ENCODE data around the gene TTI1. TPM values are rescaled to one million over a fixed set of nuclear protein-coding genes. Genes with fewer than 3 reads are reported as not detected.

Gene TTI1
- total RNA-seq, 1 donor from 2014 or later = 51.9 TPM

GRCh38 chr20:37944456-37944981 lies 88.7 kb downstream of the TTI1 start:
- Mint-ChIP-seq H3K27me3 (no peaks in the 10 kb centered on the region), H3K4me1 (ENCODE audit: low read depth) (peaks cover 12% of the 10 kb centered on the region), H3K4me3 (ENCODE audit: low read depth) (no peak overlapping the region), H3K36me3 (ENCODE audit: insufficient read depth) (no peaks in the 10 kb centered on the region), H3K9me3 (ENCODE audit: low read depth) (peaks cover 11% of the 10 kb centered on the region), H3K27ac (no peak overlapping the region)
- no peak for DNase-seq (ENCODE audit: low spot score, unreplicated experiment)
- TF ChIP-seq CTCF (IDR thresholded peaks at IDR 0.05; ENCODE audit: unreplicated experiment) = no peak

GRCh38 chr20:37943501-37944455 lies 89.5 kb downstream of the TTI1 start:
- peak; percentile 11 for TF ChIP-seq CTCF (IDR thresholded peaks at IDR 0.05; ENCODE audit: unreplicated experiment)
- H3K27ac Mint-ChIP-seq = no peak overlapping the region
- H3K36me3 Mint-ChIP-seq (ENCODE audit: insufficient read depth) = no peaks in the 10 kb centered on the region
- peaks cover 11% of the 10 kb centered on the region for H3K9me3 Mint-ChIP-seq (ENCODE audit: low read depth)
- H3K27me3 Mint-ChIP-seq = no peaks in the 10 kb centered on the region
- peaks cover 12% of the 10 kb centered on the region for H3K4me1 Mint-ChIP-seq (ENCODE audit: low read depth)
- no peak for DNase-seq (ENCODE audit: low spot score, unreplicated experiment)
- H3K4me3 Mint-ChIP-seq (ENCODE audit: low read depth) = no peak overlapping the region

- H3K9me3 Mint-ChIP-seq (ENCODE audit: low read depth) = peaks cover 11% of the 10 kb centered on the region
- no peak overlapping the region for H3K27ac Mint-ChIP-seq
- H3K4me1 Mint-ChIP-seq (ENCODE audit: low read depth) = peaks cover 12% of the 10 kb centered on the region
- H3K36me3 Mint-ChIP-seq (ENCODE audit: insufficient read depth) = no peaks in the 10 kb centered on the region
- no peak overlapping the region for H3K4me3 Mint-ChIP-seq (ENCODE audit: low read depth)
- DNase-seq (ENCODE audit: low spot score, unreplicated experiment) = no peak
- TF ChIP-seq CTCF (IDR thresholded peaks at IDR 0.05; ENCODE audit: unreplicated experiment) = no peak
- no peaks in the 10 kb centered on the region for H3K27me3 Mint-ChIP-seq
Measured at GRCh38 chr20:37943033-37943432, 90.2 kb downstream of the TTI1 start.

- peaks cover 12% of the 10 kb centered on the region for H3K4me1 Mint-ChIP-seq (ENCODE audit: low read depth)
- DNase-seq (ENCODE audit: low spot score, unreplicated experiment) = no peak
- H3K27ac Mint-ChIP-seq = no peak overlapping the region
- H3K27me3 Mint-ChIP-seq = no peaks in the 10 kb centered on the region
- TF ChIP-seq CTCF (IDR thresholded peaks at IDR 0.05; ENCODE audit: unreplicated experiment) = no peak
- H3K36me3 Mint-ChIP-seq (ENCODE audit: insufficient read depth) = no peaks in the 10 kb centered on the region
- peaks cover under 1% of the 10 kb centered on the region for H3K9me3 Mint-ChIP-seq (ENCODE audit: low read depth)
- H3K4me3 Mint-ChIP-seq (ENCODE audit: low read depth) = no peak overlapping the region
Measured at GRCh38 chr20:37941992-37942391, 91.3 kb downstream of the TTI1 start.

GRCh38 chr20:37941332-37941731 lies 91.9 kb downstream of the TTI1 start:
- DNase-seq (ENCODE audit: low spot score, unreplicated experiment) = no peak
- Mint-ChIP-seq H3K36me3 (ENCODE audit: insufficient read depth) (no peaks in the 10 kb centered on the region), H3K4me3 (ENCODE audit: low read depth) (no peak overlapping the region), H3K27me3 (no peaks in the 10 kb centered on the region), H3K4me1 (ENCODE audit: low read depth) (peaks cover 12% of the 10 kb centered on the region), H3K27ac (no peak overlapping the region), H3K9me3 (ENCODE audit: low read depth) (no peaks in the 10 kb centered on the region)
- peak; percentile 40 for TF ChIP-seq CTCF (IDR thresholded peaks at IDR 0.05; ENCODE audit: unreplicated experiment)

Measured in progenitor cell of endocrine pancreas (in vitro differentiated cells).